ENCODE measurements around the gene TSPAN5. TPM values are rescaled to one million over a fixed set of nuclear protein-coding genes. Genes with fewer than 3 reads are reported as not detected.

Gene TSPAN5
- polyA plus RNA-seq, 1 of the 3 experiments (the other 2 are of a cell fraction): 38.6 TPM

- H3K9ac ChIP-seq: no peak overlapping the region
- no peak overlapping the region for H3K27ac ChIP-seq (ENCODE audit: low read depth in 2 of 2, low read length in 1 of 2)
- H3K4me3 ChIP-seq (ENCODE audit: low read depth in 2 of 2, low read length in 1 of 2): no peak overlapping the region
- WGBS (ENCODE audit: low lambda C conversion rate): 96% methylated on average over 1 of the region's 1 CpG
- TF ChIP-seq FOSL2 (IDR thresholded peaks at IDR 0.05; ENCODE audit: borderline replicate concordance, low read depth) (no peak), TCF12 (IDR thresholded peaks at IDR 0.05) (no peak), NFIC (IDR thresholded peaks at IDR 0.05; ENCODE audit: borderline replicate concordance) (no peak)
- no peaks in the 10 kb centered on the region for H3F3A ChIP-seq (replicated peaks; ENCODE audit: insufficient read depth)
- peaks cover 8 to 32% of the 10 kb centered on the region in 2 experiments for H3K4me1 ChIP-seq (ENCODE audit: control insufficient read depth in 1 of 2, insufficient read depth in 2 of 2, low read depth in 1 of 2, low read length in 1 of 2)
- no peaks in the 10 kb centered on the region for H3K9me2 ChIP-seq
- peaks cover 45% of the 10 kb centered on the region for H4K20me1 ChIP-seq (ENCODE audit: insufficient read depth)
- no peak overlapping the region for H2AFZ ChIP-seq (ENCODE audit: low read depth)
- H3K9me3 ChIP-seq: no peaks in the 10 kb centered on the region
- POLR2A ChIA-PET: no interaction called here
- no peak overlapping the region for H3K4me2 ChIP-seq
- H3K79me2 ChIP-seq (ENCODE audit: insufficient read depth): peaks cover 97% of the 10 kb centered on the region
- CTCF ChIA-PET: no interaction called here
- no peaks in the 10 kb centered on the region for H3K36me3 ChIP-seq (replicated peaks in 1 of 2; ENCODE audit: control insufficient read depth in 1 of 2, insufficient read depth in 2 of 2, low read length in 1 of 2)
- H3K27me3 ChIP-seq (ENCODE audit: insufficient read depth): no peaks in the 10 kb centered on the region
- DNase-seq: no peak
These were observed 74.1 kb downstream of the TSPAN5 start for GRCh38 chr4:98584265-98584664.

- POLR2A ChIA-PET: no interaction called here
- Histone ChIP-seq H2AFZ (ENCODE audit: low read depth) (no peak overlapping the region), H3K27me3 (ENCODE audit: insufficient read depth) (no peaks in the 10 kb centered on the region), H3K9me3 (no peaks in the 10 kb centered on the region), H4K20me1 (ENCODE audit: insufficient read depth) (peaks cover 45% of the 10 kb centered on the region), H3K9ac (no peak overlapping the region), H3K79me2 (ENCODE audit: insufficient read depth) (peaks cover 97% of the 10 kb centered on the region), H3K4me1 (ENCODE audit: control insufficient read depth in 1 of 2, insufficient read depth in 2 of 2, low read depth in 1 of 2, low read length in 1 of 2) (peaks cover 9 to 24% of the 10 kb centered on the region in 2 experiments; a peak in 3 of 4 replicates), H3K27ac (ENCODE audit: low read depth in 2 of 2, low read length in 1 of 2) (no peak overlapping the region), H3K4me3 (ENCODE audit: low read depth in 2 of 2, low read length in 1 of 2) (no peak overlapping the region), H3K36me3 (replicated peaks in 1 of 2; ENCODE audit: control insufficient read depth in 1 of 2, insufficient read depth in 2 of 2, low read length in 1 of 2) (no peaks in the 10 kb centered on the region), H3K4me2 (no peak overlapping the region), H3F3A (replicated peaks; ENCODE audit: insufficient read depth) (no peaks in the 10 kb centered on the region), H3K9me2 (no peaks in the 10 kb centered on the region)
- WGBS (ENCODE audit: low lambda C conversion rate): 60% methylated on average over 4 of the region's 4 CpGs
- DNase-seq: no peak
- TF ChIP-seq RXRA (IDR thresholded peaks at IDR 0.05; ENCODE audit: borderline replicate concordance, low read depth): no peak
- no peak for TF ChIP-seq FOSL2 (IDR thresholded peaks at IDR 0.05; ENCODE audit: borderline replicate concordance, low read depth)
- no peak for TF ChIP-seq TEAD4 (IDR thresholded peaks at IDR 0.05; ENCODE audit: borderline replicate concordance, insufficient read depth)
- no peak for TF ChIP-seq GABPA (IDR thresholded peaks at IDR 0.05; ENCODE audit: low read depth)
- TF ChIP-seq, protein P1, sequence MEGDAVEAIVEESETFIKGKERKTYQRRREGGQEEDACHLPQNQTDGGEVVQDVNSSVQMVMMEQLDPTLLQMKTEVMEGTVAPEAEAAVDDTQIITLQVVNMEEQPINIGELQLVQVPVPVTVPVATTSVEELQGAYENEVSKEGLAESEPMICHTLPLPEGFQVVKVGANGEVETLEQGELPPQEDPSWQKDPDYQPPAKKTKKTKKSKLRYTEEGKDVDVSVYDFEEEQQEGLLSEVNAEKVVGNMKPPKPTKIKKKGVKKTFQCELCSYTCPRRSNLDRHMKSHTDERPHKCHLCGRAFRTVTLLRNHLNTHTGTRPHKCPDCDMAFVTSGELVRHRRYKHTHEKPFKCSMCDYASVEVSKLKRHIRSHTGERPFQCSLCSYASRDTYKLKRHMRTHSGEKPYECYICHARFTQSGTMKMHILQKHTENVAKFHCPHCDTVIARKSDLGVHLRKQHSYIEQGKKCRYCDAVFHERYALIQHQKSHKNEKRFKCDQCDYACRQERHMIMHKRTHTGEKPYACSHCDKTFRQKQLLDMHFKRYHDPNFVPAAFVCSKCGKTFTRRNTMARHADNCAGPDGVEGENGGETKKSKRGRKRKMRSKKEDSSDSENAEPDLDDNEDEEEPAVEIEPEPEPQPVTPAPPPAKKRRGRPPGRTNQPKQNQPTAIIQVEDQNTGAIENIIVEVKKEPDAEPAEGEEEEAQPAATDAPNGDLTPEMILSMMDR (IDR thresholded peaks at IDR 0.05): no peak
- TF ChIP-seq EZH2phosphoT487 (IDR thresholded peaks at IDR 0.05; ENCODE audit: borderline replicate concordance, low read depth): no peak
- no peak for TF ChIP-seq POLR2AphosphoS5 (IDR thresholded peaks at IDR 0.05; ENCODE audit: low read depth, low read length)
- no peak for TF ChIP-seq CHD2 (IDR thresholded peaks at IDR 0.05; ENCODE audit: low read length, partially characterized antibody)
- TF ChIP-seq RAD21 (IDR thresholded peaks at IDR 0.05; ENCODE audit: low read length): no peak
- no peak for TF ChIP-seq FOXM1 (IDR thresholded peaks at IDR 0.05; ENCODE audit: low read depth)
- no peak for TF ChIP-seq EP300 (IDR thresholded peaks at IDR 0.05; ENCODE audit: borderline replicate concordance in 1 of 2, low read depth in 1 of 2, low read length in 1 of 2)
- no peak for TF ChIP-seq YY1 (IDR thresholded peaks at IDR 0.05; ENCODE audit: low read depth)
- TF ChIP-seq JUND (IDR thresholded peaks at IDR 0.05): no peak
- TF ChIP-seq MXI1 (IDR thresholded peaks at IDR 0.05; ENCODE audit: low read depth, low read length): no peak
- TF ChIP-seq, protein P2, sequence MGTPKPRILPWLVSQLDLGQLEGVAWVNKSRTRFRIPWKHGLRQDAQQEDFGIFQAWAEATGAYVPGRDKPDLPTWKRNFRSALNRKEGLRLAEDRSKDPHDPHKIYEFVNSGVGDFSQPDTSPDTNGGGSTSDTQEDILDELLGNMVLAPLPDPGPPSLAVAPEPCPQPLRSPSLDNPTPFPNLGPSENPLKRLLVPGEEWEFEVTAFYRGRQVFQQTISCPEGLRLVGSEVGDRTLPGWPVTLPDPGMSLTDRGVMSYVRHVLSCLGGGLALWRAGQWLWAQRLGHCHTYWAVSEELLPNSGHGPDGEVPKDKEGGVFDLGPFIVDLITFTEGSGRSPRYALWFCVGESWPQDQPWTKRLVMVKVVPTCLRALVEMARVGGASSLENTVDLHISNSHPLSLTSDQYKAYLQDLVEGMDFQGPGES (IDR thresholded peaks at IDR 0.05; ENCODE audit: low read depth, low read length): no peak
- CTCF ChIA-PET: no interaction called here
These were observed 75.1 kb downstream of the TSPAN5 start for GRCh38 chr4:98583265-98583664.

Data from SK-N-SH (cell line).